ENCODE data around the gene PLXDC1.
A peak's percentile ranks its signal among the peaks of the same experiment; 100 is the strongest.
"Not testable (repeated sequence)": the region's sequence is repeated elsewhere in the genome, so short reads cannot be mapped to it uniquely, and the experiment has no call there.

The PLXDC1 gene

DNA sequence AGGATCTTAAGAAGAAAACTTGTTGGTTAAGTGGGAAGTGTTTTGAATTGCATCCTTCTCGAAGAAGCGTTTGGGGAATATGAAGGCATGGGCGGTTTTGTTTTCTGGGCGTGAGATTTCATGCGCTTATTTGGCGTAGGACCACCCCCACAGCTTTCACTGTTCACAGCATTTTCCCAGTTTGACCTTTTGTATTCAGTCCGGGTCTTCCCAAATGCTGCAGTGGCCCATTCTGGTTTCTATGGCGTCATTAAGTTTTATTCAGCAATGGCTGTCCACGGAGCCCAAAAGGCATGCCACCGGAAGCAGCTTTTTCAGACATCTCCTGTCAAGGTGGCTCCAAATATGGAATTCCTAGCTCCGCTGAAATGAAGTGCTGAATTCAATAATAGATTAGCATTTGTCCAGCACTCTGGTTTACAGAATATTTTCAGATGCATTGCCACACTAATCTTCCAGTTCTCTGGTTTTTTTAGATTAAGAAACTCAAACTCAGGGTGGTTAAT is 93.7 kb downstream of the PLXDC1 start:
- no peak for DNase-seq

DNA sequence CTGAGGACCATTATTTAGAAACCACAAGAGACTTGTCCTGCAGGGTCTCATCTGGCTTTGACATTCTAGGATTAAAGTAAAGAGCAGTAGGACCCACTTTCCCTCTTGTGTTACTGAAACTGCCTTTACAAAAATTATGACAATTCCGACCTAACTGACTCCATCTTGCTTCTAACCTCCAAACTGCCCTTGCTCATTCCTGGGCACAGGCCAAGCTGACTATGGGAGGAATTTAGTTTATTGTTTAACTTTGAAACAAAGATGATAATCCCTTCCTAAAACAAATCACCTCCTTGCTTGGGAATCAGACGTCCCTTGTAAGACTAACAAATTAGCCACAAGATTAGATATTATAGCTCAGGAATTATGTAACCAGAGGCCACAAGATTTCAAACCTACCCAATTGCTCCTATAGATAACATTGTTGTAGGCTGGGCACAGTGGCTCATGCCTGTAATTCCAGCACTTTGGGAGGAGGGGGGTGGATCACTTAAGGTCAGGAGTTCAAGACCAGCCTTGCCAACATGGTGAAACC is 97.3 kb downstream of the PLXDC1 start:
- no peak for DNase-seq

DNA sequence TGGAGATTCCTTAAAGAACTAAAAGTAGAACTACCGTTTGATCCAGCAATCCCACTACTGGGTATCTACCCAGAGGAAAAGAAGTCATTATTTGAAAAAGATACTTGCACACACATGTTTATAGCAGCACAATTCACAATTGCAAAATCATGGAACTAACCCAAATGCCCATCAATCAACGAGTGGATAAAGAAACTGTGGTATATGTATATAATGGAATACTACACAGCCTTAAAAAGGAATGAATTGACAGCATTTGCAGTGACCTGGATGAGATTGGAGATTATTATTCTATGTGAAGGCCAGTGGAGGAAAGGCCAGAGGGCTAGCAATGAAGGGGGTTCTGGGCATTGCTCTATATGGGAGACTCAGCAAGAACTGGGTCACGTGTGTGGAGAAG is 99.0 kb downstream of the PLXDC1 start:
- not testable (repeated sequence) for DNase-seq

DNA sequence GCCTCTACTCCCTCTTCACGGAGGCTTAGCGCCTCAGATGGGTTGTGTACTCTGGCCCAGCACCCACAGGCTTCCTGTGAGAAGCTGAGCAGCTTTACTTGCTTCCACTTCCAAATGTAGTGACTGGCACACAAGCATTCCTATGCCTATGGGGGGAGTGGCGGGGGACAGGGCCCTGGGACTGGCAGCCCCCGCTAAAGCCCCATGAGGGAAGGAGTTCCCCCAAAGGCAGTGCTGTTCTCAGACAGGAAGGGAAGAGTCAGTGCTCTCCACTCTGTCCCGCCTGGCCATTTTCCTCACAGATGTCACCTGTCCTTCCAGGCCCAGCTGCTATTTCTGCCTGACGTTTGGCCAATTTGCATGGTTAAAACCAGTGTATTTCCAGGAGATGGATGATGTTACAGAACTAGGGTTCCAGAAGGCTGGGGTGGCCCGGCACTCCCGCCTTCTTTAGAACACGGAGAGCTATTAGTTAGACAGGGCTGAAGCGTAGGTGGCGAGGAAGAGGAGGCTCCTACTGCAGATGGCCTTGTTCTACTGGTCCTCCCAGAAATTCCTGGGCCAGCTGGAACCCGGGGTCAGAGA is 100.3 kb downstream of the PLXDC1 start:
- DNase-seq: no peak

DNA sequence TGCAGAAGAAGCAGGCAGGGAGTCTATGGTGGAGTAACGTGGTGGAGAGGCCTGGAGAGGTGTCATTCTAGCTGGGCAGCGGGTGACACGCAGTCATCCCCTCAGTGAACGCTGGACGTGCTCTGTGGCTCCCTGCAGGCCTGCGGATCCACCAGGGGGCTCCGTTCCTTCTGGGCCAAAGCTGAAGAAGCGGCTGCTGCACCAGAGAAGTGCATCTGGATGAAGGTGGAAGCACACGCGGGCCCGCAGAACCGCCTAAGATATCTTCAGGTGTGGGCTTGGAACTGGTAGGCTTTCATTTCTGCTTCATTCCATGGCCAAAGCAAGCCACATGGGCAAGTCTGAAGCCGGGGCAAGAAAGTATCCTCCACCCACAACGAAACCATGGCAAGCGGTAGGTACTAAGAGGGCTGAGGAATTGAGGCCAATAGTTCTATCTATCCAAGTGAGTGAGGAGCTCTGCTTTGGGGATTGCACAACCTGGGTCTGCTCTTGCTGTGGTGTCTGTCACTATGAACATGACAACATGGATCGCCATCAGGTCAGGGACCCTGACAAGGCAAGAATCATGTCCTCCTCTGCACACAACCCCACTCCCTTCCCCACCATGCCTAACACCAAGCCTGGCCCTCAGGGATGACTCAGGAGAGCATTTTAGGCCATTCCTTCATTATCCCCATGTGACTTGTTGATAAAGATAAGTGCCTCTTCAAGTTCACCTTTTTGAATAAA is 105.3 kb downstream of the PLXDC1 start:
- DNase-seq: no peak

DNA sequence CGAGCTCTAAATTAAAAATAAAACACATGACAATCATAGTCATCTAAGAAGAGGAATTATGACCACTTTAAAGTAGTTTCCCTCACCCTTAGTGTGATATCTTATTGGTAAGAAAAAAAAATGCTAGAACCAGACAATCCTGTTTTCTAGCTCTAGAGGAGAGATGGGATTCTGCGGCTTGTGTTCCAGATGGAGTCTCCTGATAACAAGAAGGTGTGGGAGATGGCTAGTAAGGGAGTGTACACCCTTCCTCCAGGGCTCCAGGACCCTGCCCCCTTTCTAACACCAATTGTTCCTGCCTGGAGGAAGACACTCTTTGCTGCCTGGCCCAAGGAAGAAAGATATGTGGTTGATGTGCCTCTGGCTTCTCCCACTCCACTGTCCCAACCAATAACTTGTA is 115.4 kb downstream of the PLXDC1 start:
- no peak for DNase-seq

DNA sequence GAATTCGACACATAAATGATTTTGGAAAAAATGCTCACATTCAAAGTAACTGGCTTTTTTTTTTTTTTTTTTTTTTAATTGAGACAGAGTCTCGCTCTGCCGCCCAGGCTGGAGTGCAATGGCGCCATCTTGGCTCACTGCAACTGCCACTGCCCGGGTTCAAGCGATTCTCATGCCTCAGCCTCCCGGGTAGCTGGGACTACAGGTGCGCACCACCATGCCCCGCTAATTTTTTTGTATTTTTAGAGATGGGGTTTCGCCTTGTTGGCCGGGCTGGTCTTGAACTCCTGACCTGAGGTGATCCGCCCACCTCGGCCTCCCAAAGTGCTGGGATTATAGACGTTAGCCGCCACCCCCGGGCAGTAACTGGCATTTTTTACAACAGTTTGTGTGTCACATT is 115.9 kb downstream of the PLXDC1 start:
- DNase-seq: not testable (repeated sequence)

DNA sequence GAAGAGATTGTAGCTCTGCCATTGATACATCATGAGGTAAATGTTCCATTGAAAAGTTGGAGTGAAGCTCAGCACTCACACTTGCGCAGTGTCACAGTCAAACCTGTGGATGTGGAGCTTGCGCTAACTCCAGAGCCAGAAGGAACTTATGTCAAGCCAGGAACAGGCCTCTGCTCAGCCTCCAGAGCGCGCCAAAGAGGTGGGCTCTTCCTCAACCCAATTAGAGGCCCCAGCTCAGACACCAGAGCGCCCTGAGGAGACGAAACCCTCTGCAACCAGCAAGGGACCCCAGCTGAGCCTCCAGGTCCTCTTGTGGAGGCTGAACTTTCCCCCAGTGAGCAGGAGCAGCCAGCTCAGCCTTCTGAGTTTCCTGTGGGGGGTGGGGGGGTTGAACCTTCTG is 122.7 kb downstream of the PLXDC1 start:
- no peak for DNase-seq

DNA sequence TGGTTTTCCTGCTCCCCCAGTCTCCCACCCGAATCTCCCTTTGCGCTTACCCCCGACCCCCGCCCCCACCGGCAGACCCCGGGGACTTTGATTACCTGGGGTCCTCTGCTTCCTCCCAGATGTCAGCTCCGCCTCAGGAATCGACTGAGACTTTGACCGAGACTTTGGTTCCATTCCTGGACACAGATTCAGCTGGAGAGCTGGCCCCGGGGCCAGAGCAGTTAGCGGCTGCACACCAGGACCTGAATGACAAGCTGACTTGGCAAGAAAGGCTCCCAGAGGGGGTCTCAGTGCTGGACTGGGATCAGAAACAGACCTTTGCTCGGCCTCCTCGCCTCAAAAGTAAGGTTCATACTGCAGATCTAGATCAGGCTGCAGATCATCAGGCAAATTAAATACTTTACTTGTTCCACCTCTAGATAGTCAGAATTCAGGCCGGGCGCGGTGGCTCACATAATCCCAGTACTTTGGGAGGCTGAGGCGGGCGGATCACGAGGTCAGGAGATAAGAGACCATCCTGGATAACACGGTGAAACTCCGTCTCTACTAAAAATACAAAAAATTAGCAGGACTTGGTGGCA is 123.9 kb downstream of the PLXDC1 start:
- DNase-seq: peak; percentile 65

DNA sequence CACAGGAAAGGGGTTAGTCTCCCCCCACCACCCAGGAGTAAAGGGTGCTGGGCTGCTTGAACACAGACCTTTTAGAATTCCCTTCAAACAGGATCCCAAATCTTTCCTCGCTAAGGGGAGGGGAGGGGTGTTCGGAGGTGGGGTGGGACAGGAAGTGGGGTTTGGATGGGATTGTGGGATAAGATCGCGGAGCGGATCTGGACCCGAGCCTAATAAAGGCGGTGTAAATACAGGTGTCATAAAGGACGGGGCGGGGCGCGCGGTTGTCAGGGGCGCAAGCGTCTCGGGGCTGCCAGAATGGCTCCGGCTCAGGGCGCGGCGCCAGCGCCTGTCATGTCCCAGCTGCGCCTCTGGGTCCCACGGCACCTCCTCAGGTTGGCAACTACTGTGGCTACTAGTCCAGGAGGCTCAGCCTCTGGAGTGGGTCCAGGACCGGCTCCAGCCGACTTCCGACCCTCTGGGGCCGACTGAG is 124.4 kb downstream of the PLXDC1 start:
- peak; percentile 65 for DNase-seq

DNA sequence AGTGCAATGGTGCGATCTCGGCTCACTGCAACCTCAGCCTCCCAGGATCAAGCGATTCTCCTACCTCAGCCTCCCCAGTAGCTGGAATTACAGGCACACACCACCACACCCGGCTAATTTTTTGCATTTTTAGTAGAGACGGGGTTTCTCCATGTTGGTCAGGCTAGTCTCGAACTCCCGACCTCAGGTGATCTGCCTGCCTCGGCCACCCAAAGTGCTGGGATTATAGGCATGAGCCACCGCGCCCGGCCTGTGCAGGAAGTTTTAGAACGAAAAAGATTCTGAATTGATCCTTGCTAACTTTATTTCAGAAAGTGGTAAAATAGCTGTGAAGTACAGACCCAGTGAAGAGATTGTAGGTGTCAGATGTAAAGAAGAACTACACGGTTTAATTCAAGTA is 125.1 kb downstream of the PLXDC1 start:
- not testable (repeated sequence) for DNase-seq

DNA sequence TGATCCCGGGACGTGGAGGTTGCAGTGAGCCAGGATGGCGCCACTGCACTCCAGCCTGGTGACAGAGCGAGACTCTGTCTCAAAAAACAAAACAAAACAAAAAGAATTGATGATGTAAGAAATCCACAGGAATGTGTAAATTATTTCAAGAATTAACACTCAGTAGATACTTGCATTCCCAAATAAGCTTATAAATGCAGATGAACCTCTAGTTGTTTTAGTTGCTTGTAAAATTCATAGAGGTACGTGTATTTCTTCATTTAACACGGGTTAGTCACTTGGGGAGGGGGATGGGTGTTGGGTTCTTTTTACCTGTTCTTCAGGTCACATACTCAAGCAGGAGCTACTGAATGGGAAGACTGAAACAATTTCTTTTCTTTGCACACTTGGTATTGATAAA is 128.5 kb downstream of the PLXDC1 start:
- DNase-seq: no peak

DNA sequence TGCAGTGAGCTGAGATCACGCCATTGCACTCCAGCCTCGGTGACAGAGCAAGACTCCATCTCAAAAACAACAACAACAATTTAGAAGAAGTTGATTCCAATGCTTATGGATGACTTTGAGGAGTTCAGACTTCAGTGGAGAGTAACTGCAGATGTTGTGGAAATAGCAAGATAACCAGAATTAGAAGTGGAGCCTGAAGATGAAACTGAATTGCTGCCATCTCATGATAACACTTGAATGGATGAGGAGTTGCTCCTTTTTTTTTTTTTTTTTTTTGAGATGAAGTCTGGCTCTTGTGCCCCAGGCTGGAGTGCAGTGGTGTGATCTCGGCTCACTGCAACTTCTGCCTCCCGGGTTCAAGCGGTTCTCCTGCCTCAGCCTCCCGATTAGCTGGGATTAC is 131.4 kb downstream of the PLXDC1 start:
- not testable (repeated sequence) for DNase-seq

DNA sequence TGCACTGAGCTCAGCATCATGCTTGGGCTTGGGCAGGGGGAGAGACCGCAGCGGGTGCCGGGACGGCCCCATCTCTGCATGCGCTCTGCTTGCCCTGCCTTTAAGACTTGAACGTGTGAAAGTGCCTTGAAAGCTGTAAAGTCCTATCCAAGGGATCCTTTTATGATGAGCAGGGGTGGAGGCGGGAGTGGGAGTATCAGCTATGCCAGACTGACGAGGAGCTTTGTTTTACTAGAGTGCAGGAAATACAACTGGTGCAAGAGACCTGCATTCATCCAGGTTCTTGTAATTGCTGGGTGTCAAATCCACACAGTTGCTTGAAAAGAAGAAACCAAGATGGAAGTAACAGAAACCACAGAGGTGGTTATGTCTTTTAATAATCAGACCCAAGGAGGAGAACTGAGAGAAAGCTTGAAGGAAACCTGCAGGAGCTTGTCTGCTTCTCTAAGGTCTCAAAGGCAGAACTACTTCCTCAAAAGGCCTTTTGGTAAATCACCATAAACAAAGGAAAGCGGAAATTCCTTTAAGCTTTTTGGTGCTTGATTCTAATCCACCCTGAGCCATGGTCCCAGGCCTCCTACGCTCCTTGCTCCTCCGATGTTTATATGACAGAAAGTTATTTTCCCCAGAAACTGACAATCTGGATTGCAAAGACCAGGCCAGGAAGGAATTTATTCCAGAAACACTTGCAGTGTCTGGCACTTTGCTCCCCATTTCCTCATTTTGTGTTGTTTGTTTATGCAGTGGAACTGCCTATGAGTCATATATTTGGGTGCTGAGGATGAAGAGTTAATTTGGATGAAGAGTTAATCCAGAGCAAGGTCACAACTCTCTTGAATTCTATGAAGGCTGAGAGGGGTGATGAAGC is 132.9 kb downstream of the PLXDC1 start:
- no peak for DNase-seq

DNA sequence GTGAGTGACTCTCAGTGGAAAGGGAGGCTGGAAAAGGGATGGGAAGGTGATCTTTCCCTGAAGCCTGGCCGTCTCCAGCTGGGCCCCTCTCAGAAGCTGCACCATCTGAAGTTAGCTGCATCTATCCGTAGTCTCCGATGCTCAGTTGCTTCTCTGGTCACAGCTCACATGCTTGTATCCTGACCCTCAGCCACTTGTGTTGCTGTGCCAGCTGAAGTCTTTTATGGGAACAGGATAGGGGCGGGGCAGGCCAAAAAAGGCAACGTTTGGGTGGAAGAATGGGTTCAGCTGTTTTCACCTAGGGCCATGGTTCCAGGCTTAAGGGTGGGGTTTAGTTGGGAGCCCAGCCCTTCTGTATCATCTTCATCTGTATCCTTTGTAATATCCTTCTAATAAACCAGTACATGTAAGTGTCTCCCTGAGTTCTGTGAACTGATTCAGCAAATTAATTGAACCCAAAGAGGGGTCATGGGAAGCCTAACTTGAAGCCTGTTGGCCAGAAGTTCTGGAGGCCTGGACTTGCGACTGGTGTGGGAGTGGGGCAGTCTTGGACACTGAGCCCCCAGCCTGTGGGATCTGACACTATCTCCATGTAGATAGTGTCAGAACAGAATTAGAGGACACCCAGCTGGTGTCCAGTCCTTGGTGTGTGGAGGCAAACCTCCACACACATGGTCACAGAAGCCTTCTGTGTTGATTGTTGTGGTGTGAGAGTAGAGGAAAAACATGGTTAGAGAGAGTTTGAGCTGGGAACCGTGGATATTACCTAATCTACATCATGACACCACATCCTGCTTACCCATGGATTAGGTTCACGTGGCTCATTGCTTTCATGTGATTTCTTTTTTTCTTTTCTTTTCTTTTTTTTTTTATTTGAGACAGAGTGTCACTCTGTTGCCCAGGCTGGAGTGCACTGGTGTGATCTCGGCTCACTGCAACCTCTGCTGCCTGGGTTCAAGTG is 135.0 kb downstream of the PLXDC1 start:
- DNase-seq: no peak

DNA sequence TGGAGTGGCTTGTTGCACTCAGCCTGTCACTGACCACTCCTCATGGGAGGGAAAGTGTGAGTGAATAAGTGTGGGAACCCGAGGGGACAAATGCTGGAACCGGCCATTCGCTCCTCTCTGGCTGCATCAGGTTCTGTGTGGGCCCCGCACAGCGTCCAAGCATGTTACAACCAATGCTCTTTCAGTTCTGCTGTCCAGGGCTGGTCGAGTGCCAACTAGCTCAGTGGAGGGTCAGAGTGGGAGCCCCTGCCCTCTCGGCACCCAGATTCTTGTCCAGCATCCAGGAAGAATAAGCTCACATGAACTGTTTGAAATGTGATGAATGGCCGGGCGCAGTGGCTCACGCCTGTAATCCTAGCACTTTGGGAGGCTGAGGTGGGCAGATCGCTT is 135.9 kb downstream of the PLXDC1 start:
- no peak for DNase-seq

DNA sequence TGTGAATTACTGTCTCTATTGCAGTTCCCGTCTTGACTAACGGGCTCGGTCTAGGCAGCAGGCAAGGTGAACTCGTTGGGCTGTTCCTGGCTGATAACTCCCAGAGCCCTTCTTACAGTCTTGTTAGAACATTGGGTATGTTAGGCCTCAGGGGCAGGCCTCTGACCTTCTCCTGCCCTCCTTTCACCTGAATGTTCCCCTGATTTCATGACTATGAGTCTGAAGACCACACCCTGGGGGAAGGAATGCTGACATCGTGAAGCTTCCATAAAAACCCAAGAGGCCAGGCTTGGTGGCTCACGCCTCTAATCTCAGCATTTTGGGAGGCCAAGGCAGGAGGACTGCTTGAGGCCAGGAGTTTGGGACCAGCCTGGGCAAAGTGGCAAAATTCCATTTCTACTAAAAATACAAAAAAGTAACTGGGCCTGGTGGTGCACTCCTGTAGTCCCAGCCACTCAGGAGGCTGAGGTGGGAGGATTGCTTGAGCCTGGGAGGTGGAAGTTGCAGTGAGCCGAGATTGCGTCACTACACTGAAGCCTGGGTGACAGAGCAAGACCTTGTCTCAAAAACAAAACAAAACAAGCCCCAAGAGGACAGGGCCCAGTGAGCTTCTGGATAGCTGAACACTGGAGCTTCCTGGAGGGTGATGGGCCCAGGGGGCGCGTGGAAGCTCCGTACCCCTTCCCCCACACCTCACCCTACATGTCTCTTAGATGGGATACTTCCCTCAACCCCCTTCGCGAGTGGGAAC is 136.5 kb downstream of the PLXDC1 start:
- no peak for DNase-seq

DNA sequence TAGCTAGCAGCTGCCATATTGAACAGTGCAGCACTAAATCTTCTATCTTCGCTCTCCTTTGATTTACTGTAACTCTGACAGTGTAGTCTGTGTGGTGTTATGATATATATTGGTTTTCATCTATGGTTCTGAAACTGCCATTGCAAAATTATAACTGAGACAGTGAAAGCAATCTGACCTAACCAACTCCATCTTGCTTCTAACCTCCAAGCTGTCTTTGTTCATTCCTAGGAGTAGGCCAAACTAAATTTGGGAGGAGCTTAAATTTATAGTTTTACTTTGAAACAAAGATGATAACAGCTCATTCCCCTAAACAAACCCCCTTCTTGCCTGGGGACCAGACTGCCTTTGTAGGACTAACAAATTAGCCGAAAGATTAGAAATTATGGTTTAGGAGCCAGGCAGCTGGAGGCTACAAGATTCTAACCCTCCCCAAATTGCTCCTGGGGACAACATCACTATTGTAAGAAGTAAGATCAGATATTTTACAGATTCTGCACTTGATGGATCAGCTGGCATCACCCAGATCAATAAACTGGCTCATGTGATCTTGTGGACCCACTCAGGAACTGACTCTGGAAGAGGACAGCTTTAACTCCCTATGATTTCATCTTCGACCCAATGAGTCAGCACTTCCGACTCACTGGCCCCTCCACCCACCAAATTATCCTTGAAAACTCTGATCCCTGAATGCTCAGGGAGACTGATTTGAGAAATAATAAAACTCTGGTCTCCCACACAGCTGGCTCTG is 137.2 kb downstream of the PLXDC1 start:
- no peak for DNase-seq
